K562 (cell line): ENCODE data around the gene PTCH1. TPM values are rescaled to one million over a fixed set of nuclear protein-coding genes. Genes with fewer than 3 reads are reported as not detected.

Experiments used
- ATAC-seq: fragments of 200-7000 bp; cut with Tn5 transposase; 3 replicates; pipeline ENCODE4 v1.9.1; 2020; ENCODE audit warnings: moderate library complexity
- BruUV-seq: library from RNA; stranded (reverse); fragments of 400-500 nt; replicated peaks from 2 replicates; lab custom pipeline; 2021; lab: Mats Ljungman, UMichigan
- CTCF ChIA-PET: fragments of 300-600 bp; formaldehyde crosslinking; extraction: SDS; loops from one replicate; lab custom pipeline; 2021; ENCODE audit warnings: low intra/inter-chr PET ratio; lab: Yijun Ruan, JAX
- POLR2A ChIA-PET: fragments of 300-600, 350-650 bp; sonication (Branson Sonifier 250); formaldehyde crosslinking; extraction: SDS; loops from one replicate; lab custom pipeline; 2021; ENCODE audit warnings: antibody characterized with exemption, inconsistent platforms; lab: Yijun Ruan, JAX
- DNase-seq, 4 experiments: peaks; one replicate each; pipeline versions ENCODE4 v3.0.0 to v3.0.0-alpha.2; 2011 to 2018; ENCODE audit warnings: low spot score in 3 of 4, mixed read lengths in 3 of 4; ENCODE audit errors: extremely low read depth in 1 of 4
- FAIRE-seq: peaks from 2 replicates; lab custom pipeline; 2011; peaks lifted over from hg19 to GRCh38; lab: Jason Lieb, UNC
- H2AFZ ChIP-seq: 2 replicates; pipeline ENCODE4 v1.6.0; 2011; ENCODE audit warnings: low read depth, low read length, control low read depth, inconsistent platforms
- H3K27ac ChIP-seq: fragments of 200-600 bp; 3 replicates; pipeline ENCODE4 v1.8.0; 2011; ENCODE audit warnings: low read depth, mild to moderate bottlenecking, control low read depth, inconsistent platforms, low read length, moderate library complexity, mixed read lengths; ENCODE audit errors: extremely low read depth
- H3K27me3 ChIP-seq, 2 experiments: fragments of 300-600 bp in 1 of 2; 2 replicates in 1 of 2; 3 replicates in 1 of 2; pipeline versions ENCODE4 v1.6.0 to v1.8.0; 2011; ENCODE audit warnings: inconsistent platforms in 2 of 2, low read length in 2 of 2, mild to moderate bottlenecking in 1 of 2, mixed read lengths in 1 of 2, moderate library complexity in 1 of 2; ENCODE audit not compliant: control insufficient read depth in 2 of 2, insufficient read depth in 2 of 2
- H3K36me3 ChIP-seq: fragments of 300-600 bp; 3 replicates; pipeline ENCODE4 v1.8.0; 2011; ENCODE audit warnings: mild to moderate bottlenecking, low read length, inconsistent platforms; ENCODE audit not compliant: control insufficient read depth, insufficient read depth
- H3K4me1 ChIP-seq, 2 experiments: fragments of 200-600 bp in 1 of 2; replicated peaks in 1 of 2; 2 replicates in 1 of 2; 3 replicates in 1 of 2; pipeline versions ENCODE4 v1.5.1 to v1.8.0; 2011; ENCODE audit warnings: inconsistent platforms in 2 of 2, low read length in 2 of 2, mild to moderate bottlenecking in 1 of 2, mixed read lengths in 1 of 2, moderate library complexity in 1 of 2; ENCODE audit not compliant: control insufficient read depth in 2 of 2, insufficient read depth in 2 of 2
- H3K4me2 ChIP-seq: 2 replicates; pipeline ENCODE4 v1.6.1; 2011; ENCODE audit warnings: low read length, control low read depth, inconsistent platforms, mixed read lengths; ENCODE audit not compliant: insufficient read depth
- H3K4me3 ChIP-seq: fragments of 200-600 bp; sonication (generic), shearing (Covaris generic); 2 replicates; pipeline ENCODE4 v1.5.1; 2016; ENCODE audit warnings: control low read depth, inconsistent platforms
- H3K79me2 ChIP-seq: fragments of 200-600 bp; 3 replicates; pipeline ENCODE4 v1.8.0; 2011; ENCODE audit warnings: low read length, inconsistent platforms; ENCODE audit not compliant: control insufficient read depth, insufficient read depth
- H3K9ac ChIP-seq, 2 experiments: 2 replicates each; pipeline versions ENCODE4 v1.6.0 to v1.6.1; 2011; ENCODE audit warnings: low read depth in 2 of 2, low read length in 2 of 2, control low read depth in 1 of 2, inconsistent platforms in 1 of 2, mild to moderate bottlenecking in 1 of 2, mixed read lengths in 1 of 2; ENCODE audit not compliant: insufficient read depth in 1 of 2
- H3K9me1 ChIP-seq: one replicate; pipeline ENCODE4 v1.6.0; 2011; ENCODE audit warnings: inconsistent platforms, mild to moderate bottlenecking, low read length, moderate library complexity; ENCODE audit not compliant: control insufficient read depth, insufficient read depth
- H3K9me3 ChIP-seq: replicated peaks from 2 replicates; pipeline ENCODE4 v1.5.1; 2011; ENCODE audit warnings: low read depth, low read length, inconsistent platforms; ENCODE audit not compliant: control insufficient read depth, insufficient read depth
- H4K20me1 ChIP-seq: replicated peaks from 2 replicates; pipeline ENCODE4 v1.6.1; 2011; ENCODE audit warnings: low read length, inconsistent platforms, mixed read lengths; ENCODE audit not compliant: control insufficient read depth, insufficient read depth
- CSDE1 ChIP-seq, 2 experiments: fragments of 450-650 bp; IDR thresholded peaks; 2 replicates each; pipeline ENCODE4 v1.6.1; 2016; ENCODE audit warnings: mild to moderate bottlenecking in 1 of 2
- MLLT1 ChIP-seq, 2 experiments: fragments of 450-650 bp; IDR thresholded peaks; 2 replicates each; pipeline ENCODE4 v1.6.1; 2016
- PHB2 ChIP-seq: fragments of 450-650 bp; IDR thresholded peaks from 2 replicates; pipeline ENCODE4 v1.6.1; 2017; ENCODE audit warnings: low read depth
- PTRF ChIP-seq: fragments of 450-650 bp; IDR thresholded peaks from 2 replicates; pipeline ENCODE4 v1.6.1; 2016; ENCODE audit warnings: mild to moderate bottlenecking, missing genetic modification characterization, missing compliant biosample characterization
- SMC3 ChIP-seq: conservative IDR thresholded peaks from 2 replicates; pipeline ENCODE4 v1.6.1; 2011; ENCODE audit warnings: low read depth, low read length, improper control_type of control experiment; ENCODE audit not compliant: insufficient read depth
- SNIP1 ChIP-seq: fragments of 450-650 bp; IDR thresholded peaks from 2 replicates; pipeline ENCODE4 v1.7.1; 2017; ENCODE audit warnings: low read depth, mild to moderate bottlenecking
- ZNF24 ChIP-seq: fragments of 450-650 bp; IDR thresholded peaks from 2 replicates; pipeline ENCODE4 v1.6.1; 2016
- ZNF717 ChIP-seq: fragments of 250-450 bp; sonication (Bioruptor Pico); IDR thresholded peaks from 2 replicates; pipeline ENCODE4 v1.5.0; 2021
- WGBS: fragments of 100-300 bp; shearing (Covaris generic); methylation state at CpG from one replicate; pipeline ENCODE4 v1.1.6; 2016; ENCODE audit warnings: low coverage, mixed read lengths; ENCODE audit not compliant: insufficient coverage; ENCODE audit errors: missing lambda C conversion rate; 5-methylcytosine and 5-hydroxymethylcytosine counted together
- in situ Hi-C: fragments of 300-500 bp; cut with MboI; formaldehyde crosslinking; loops from 4 replicates; pipeline ENCODE4 v1.15.0; 2018; ENCODE audit warnings: inconsistent platforms, mixed read lengths
- intact Hi-C: fragments of 100-400 bp; cut with micrococcal nuclease; formaldehyde crosslinking; loops from 2 replicates; pipeline ENCODE4 v1.14.2; 2022
- polyA plus RNA-seq, 8 experiments: library from polyadenylated mRNA; depleted of rRNA in 4 of 8; stranded (reverse) in 5 of 8; unstranded in 3 of 8; fragments of >200 nt; fragmentation: Nextera tagmentation in 2 of 8; fragmentation: Illumina TruSeq in 1 of 8; extraction: Ambion mirVana in 2 of 8; extraction: Trizol in 1 of 8; gene quantifications; 2 replicates each; pipeline versions ENCODE4 v1.2.1 to v1.2.3, GENCODE V29; 2011 to 2014; ENCODE audit warnings: inconsistent platforms in 1 of 8, missing spikeins in 1 of 8
- total RNA-seq, 7 experiments: library from RNA; depleted of rRNA in 6 of 7; stranded (reverse); fragments of >200 nt in 6 of 7; fragmentation: Illumina TruSeq in 2 of 7; extraction: Trizol in 2 of 7; gene quantifications; 2 replicates each; pipeline versions ENCODE4 v1.2.1 to v1.2.3, GENCODE V29; 2011 to 2021; ENCODE audit warnings: low replicate concordance in 1 of 7
- TF ChIP-seq, protein P1 (sequence below): fragments of 250-450 bp; sonication (Bioruptor Pico); IDR thresholded peaks from 2 replicates; pipeline ENCODE4 v1.9.0; 2021; ENCODE audit warnings: mild to moderate bottlenecking, inconsistent platforms
- TF ChIP-seq, protein P2 (sequence below), 2 experiments: fragments of 450-650 bp; IDR thresholded peaks; 2 replicates each; pipeline ENCODE4 v1.6.1; 2018; ENCODE audit warnings: mild to moderate bottlenecking in 2 of 2, low read depth in 1 of 2; ENCODE audit not compliant: partially characterized antibody in 2 of 2

PTCH1 gene
- total and polyA plus RNA-seq, 9 of the 15 experiments (the other 6 are each of a cell fraction or from before 2014, with no cell fraction given): 0.70 to 9.9 (median 3.8) TPM

DNA sequence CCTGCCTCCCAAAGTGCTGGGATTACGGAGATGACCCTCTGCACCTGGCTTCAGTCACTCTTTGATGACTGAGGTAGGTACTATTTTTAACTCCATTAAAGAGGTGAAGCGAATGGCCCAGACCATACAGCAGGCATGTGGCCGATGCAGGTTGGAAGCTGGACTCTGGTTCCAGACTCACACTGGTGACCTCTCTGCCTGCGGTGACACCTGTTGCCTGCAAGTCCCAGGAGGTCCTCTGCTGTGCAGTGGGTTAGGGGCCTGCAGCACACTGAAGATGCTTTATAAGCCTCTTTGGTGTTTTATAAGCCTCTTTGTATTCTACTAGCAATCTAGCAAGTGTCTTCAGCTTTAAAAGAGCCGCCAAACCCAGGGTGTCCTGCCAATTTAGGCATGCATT lies 49.2 kb upstream of the PTCH1 start:
- BruUV-seq: no TSS peak
- ChIA-PET POLR2A (interaction anchor here (1.0 kb wide), 1 partner anchor 8 kb away, joined by 3 read pairs; no protein-coding TSS in a partner anchor), CTCF (no interaction called here)
- in situ Hi-C loops (no loop called here), intact Hi-C loops (no loop called here)
- Histone ChIP-seq H3K4me2 (no peak overlapping the region), H3K9ac (no peak overlapping the region), H3K9me3 (no peaks in the 10 kb centered on the region), H3K79me2 (no peaks in the 10 kb centered on the region), H3K4me1 (no peaks in the 10 kb centered on the region; a peak in 2 of 5 replicates), H4K20me1 (no peaks in the 10 kb centered on the region), H3K9me1 (no peaks in the 10 kb centered on the region), H3K27me3 (peaks cover 42 to 82% of the 10 kb centered on the region in 2 experiments), H3K4me3 (no peak overlapping the region), H3K36me3 (no peaks in the 10 kb centered on the region), H2AFZ (no peak overlapping the region), H3K27ac (no peak overlapping the region)
- DNase-seq (no peak), FAIRE-seq (no peak), ATAC-seq (no peak)
- no peak for TF ChIP-seq SNIP1
- TF ChIP-seq, protein P1, sequence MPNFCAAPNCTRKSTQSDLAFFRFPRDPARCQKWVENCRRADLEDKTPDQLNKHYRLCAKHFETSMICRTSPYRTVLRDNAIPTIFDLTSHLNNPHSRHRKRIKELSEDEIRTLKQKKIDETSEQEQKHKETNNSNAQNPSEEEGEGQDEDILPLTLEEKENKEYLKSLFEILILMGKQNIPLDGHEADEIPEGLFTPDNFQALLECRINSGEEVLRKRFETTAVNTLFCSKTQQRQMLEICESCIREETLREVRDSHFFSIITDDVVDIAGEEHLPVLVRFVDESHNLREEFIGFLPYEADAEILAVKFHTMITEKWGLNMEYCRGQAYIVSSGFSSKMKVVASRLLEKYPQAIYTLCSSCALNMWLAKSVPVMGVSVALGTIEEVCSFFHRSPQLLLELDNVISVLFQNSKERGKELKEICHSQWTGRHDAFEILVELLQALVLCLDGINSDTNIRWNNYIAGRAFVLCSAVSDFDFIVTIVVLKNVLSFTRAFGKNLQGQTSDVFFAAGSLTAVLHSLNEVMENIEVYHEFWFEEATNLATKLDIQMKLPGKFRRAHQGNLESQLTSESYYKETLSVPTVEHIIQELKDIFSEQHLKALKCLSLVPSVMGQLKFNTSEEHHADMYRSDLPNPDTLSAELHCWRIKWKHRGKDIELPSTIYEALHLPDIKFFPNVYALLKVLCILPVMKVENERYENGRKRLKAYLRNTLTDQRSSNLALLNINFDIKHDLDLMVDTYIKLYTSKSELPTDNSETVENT (CRISPR knock-in tag): no peak
- TF ChIP-seq PTRF (tag): no peak
- no peak for TF ChIP-seq ZNF717 (CRISPR knock-in tag)
- TF ChIP-seq SMC3: no peak
- TF ChIP-seq MLLT1 (IDR thresholded peaks at IDR 0.05): no peak
- no peak for TF ChIP-seq ZNF24
- no peak for TF ChIP-seq CSDE1 (IDR thresholded peaks at IDR 0.05)
- TF ChIP-seq, protein P2, sequence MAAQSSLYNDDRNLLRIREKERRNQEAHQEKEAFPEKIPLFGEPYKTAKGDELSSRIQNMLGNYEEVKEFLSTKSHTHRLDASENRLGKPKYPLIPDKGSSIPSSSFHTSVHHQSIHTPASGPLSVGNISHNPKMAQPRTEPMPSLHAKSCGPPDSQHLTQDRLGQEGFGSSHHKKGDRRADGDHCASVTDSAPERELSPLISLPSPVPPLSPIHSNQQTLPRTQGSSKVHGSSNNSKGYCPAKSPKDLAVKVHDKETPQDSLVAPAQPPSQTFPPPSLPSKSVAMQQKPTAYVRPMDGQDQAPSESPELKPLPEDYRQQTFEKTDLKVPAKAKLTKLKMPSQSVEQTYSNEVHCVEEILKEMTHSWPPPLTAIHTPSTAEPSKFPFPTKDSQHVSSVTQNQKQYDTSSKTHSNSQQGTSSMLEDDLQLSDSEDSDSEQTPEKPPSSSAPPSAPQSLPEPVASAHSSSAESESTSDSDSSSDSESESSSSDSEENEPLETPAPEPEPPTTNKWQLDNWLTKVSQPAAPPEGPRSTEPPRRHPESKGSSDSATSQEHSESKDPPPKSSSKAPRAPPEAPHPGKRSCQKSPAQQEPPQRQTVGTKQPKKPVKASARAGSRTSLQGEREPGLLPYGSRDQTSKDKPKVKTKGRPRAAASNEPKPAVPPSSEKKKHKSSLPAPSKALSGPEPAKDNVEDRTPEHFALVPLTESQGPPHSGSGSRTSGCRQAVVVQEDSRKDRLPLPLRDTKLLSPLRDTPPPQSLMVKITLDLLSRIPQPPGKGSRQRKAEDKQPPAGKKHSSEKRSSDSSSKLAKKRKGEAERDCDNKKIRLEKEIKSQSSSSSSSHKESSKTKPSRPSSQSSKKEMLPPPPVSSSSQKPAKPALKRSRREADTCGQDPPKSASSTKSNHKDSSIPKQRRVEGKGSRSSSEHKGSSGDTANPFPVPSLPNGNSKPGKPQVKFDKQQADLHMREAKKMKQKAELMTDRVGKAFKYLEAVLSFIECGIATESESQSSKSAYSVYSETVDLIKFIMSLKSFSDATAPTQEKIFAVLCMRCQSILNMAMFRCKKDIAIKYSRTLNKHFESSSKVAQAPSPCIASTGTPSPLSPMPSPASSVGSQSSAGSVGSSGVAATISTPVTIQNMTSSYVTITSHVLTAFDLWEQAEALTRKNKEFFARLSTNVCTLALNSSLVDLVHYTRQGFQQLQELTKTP (IDR thresholded peaks at IDR 0.05; ENCODE audit: low read depth in 1 of 2, partially characterized antibody in 2 of 2): no peak
- no peak for TF ChIP-seq PHB2
- 0% methylated on average over 5 of the region's 5 CpGs for WGBS
